Liver (tissue), 9 donors: ENCODE results near the gene TGFBR3. TPM values are rescaled to one million over a fixed set of nuclear protein-coding genes. Genes with fewer than 3 reads are reported as not detected.

ENCODE experiments used
- DNase-seq: peaks from one replicate; pipeline ENCODE4 v3.0.0-alpha.2; 2017; ENCODE audit warnings: low spot score
- H3K27ac ChIP-seq, 2 donors: one replicate each; pipeline ENCODE4 v1.7.0; 2013; ENCODE audit warnings: inconsistent platforms in 2 of 2, low read length in 2 of 2, control low read depth in 1 of 2, low read depth in 1 of 2, mild to moderate bottlenecking in 1 of 2
- H3K27me3 ChIP-seq, 4 donors: one replicate each; pipeline versions ENCODE4 v1.6.1 to v1.7.0; 2013; ENCODE audit warnings: low read length in 3 of 4, inconsistent platforms in 1 of 4, mild to moderate bottlenecking in 1 of 4, moderate library complexity in 1 of 4; ENCODE audit not compliant: control insufficient read depth in 4 of 4, insufficient read depth in 4 of 4
- H3K36me3 ChIP-seq, 4 donors: one replicate each; pipeline versions ENCODE4 v1.6.1 to v1.7.0; 2013; ENCODE audit warnings: low read length in 3 of 4, mild to moderate bottlenecking in 3 of 4, low read depth in 1 of 4, moderate library complexity in 1 of 4; ENCODE audit not compliant: control insufficient read depth in 4 of 4, insufficient read depth in 3 of 4
- H3K4me1 ChIP-seq, 4 donors: one replicate each; pipeline versions ENCODE4 v1.6.1 to v1.7.0; 2013; ENCODE audit warnings: low read length in 3 of 4, mild to moderate bottlenecking in 3 of 4, moderate library complexity in 1 of 4; ENCODE audit not compliant: control insufficient read depth in 4 of 4, insufficient read depth in 4 of 4
- H3K4me3 ChIP-seq, 3 donors: one replicate each; pipeline versions ENCODE4 v1.6.1 to v1.7.0; 2013; ENCODE audit warnings: low read length in 3 of 3, control low read depth in 1 of 3, low read depth in 1 of 3, mild to moderate bottlenecking in 1 of 3
- H3K9ac ChIP-seq, 2 donors: one replicate each; pipeline ENCODE4 v1.7.0; 2013; ENCODE audit warnings: low read length in 2 of 2, mild to moderate bottlenecking in 2 of 2, moderate library complexity in 2 of 2, control low read depth in 1 of 2, low read depth in 1 of 2
- H3K9me3 ChIP-seq, 4 donors: one replicate each; pipeline versions ENCODE4 v1.6.1 to v1.7.0; 2013; ENCODE audit warnings: low read length in 3 of 4; ENCODE audit not compliant: control insufficient read depth in 4 of 4
- ATF3 ChIP-seq: IDR thresholded peaks from 2 replicates; pipeline ENCODE4 v1.6.1; 2016; ENCODE audit warnings: antibody characterized with exemption
- CTCF ChIP-seq: fragments of 150-350 bp; IDR thresholded peaks from 2 replicates; pipeline ENCODE4 v1.5.1; 2017; ENCODE audit warnings: improper control_type of control experiment, low read depth, low read length; ENCODE audit not compliant: missing input control
- EGR1 ChIP-seq, 2 donors: IDR thresholded peaks; 2 replicates each; pipeline ENCODE4 v1.6.1; 2016 to 2018; ENCODE audit warnings: antibody characterized with exemption in 2 of 2, low read depth in 2 of 2
- FOXA1 ChIP-seq: IDR thresholded peaks from 2 replicates; pipeline ENCODE4 v1.6.1; 2016; ENCODE audit warnings: antibody characterized with exemption
- FOXA2 ChIP-seq: IDR thresholded peaks from 2 replicates; pipeline ENCODE4 v1.6.1; 2016; ENCODE audit warnings: antibody characterized with exemption
- GABPA ChIP-seq, 2 donors: IDR thresholded peaks in 1 of 2; conservative IDR thresholded peaks in 1 of 2; 2 replicates each; pipeline ENCODE4 v1.6.1; 2016; ENCODE audit warnings: antibody characterized with exemption in 2 of 2, mild to moderate bottlenecking in 1 of 2, moderate library complexity in 1 of 2
- HNF4A ChIP-seq, 2 donors: conservative IDR thresholded peaks; 2 replicates each; pipeline ENCODE4 v1.6.1; 2016; ENCODE audit warnings: antibody characterized with exemption in 2 of 2, mild to moderate bottlenecking in 2 of 2
- HNF4G ChIP-seq: IDR thresholded peaks from 2 replicates; pipeline ENCODE4 v1.6.1; 2016; ENCODE audit warnings: antibody characterized with exemption
- JUND ChIP-seq, 2 donors: IDR thresholded peaks; 2 replicates each; pipeline ENCODE4 v1.6.1; 2016; ENCODE audit warnings: antibody characterized with exemption in 2 of 2
- MAX ChIP-seq: IDR thresholded peaks from 2 replicates; pipeline ENCODE4 v1.6.1; 2016; ENCODE audit warnings: antibody characterized with exemption
- NR2F2 ChIP-seq: IDR thresholded peaks from 2 replicates; pipeline ENCODE4 v1.6.1; 2016; ENCODE audit warnings: antibody characterized with exemption
- RAD21 ChIP-seq, 2 donors: IDR thresholded peaks; 2 replicates each; pipeline ENCODE4 v1.6.1; 2016; ENCODE audit warnings: antibody characterized with exemption in 2 of 2, mild to moderate bottlenecking in 2 of 2
- REST ChIP-seq: IDR thresholded peaks from 2 replicates; pipeline ENCODE4 v1.6.1; 2016; ENCODE audit warnings: antibody characterized with exemption, mild to moderate bottlenecking
- RXRA ChIP-seq, 2 donors: IDR thresholded peaks; 2 replicates each; pipeline ENCODE4 v1.6.1; 2017 to 2018; ENCODE audit warnings: antibody characterized with exemption in 2 of 2, mild to moderate bottlenecking in 1 of 2
- SP1 ChIP-seq: IDR thresholded peaks from 2 replicates; pipeline ENCODE4 v1.6.1; 2018; ENCODE audit warnings: antibody characterized with exemption, mild to moderate bottlenecking
- TAF1 ChIP-seq: conservative IDR thresholded peaks from 2 replicates; pipeline ENCODE4 v1.6.1; 2016; ENCODE audit warnings: antibody characterized with exemption, mild to moderate bottlenecking
- YY1 ChIP-seq: IDR thresholded peaks from 2 replicates; pipeline ENCODE4 v1.6.1; 2016; ENCODE audit warnings: antibody characterized with exemption, mild to moderate bottlenecking
- ZBTB33 ChIP-seq: IDR thresholded peaks from 2 replicates; pipeline ENCODE4 v1.6.1; 2016; ENCODE audit warnings: antibody characterized with exemption
- WGBS: extraction: QIAGEN DNeasy Blood & Tissue Kit; methylation state at CpG from one replicate; pipeline ENCODE4 v1.1.7; 2013; 5-methylcytosine and 5-hydroxymethylcytosine counted together
- polyA plus RNA-seq, 2 donors: library from polyadenylated mRNA; stranded (reverse) in 1 of 2; unstranded in 1 of 2; fragments of 200-250 nt in 1 of 2; fragments of >200 nt in 1 of 2; fragmentation: Nextera tagmentation in 1 of 2; extraction: Ambion mirVana in 1 of 2; gene quantifications; one replicate each; pipeline versions ENCODE4 v1.2.1 to v1.2.3, GENCODE V29; 2013 to 2015
- total RNA-seq, 2 donors: library from RNA; depleted of rRNA; stranded (reverse); fragments of >200 nt; gene quantifications; one replicate each; pipeline ENCODE4 v1.2.3, GENCODE V29; 2014
- donor health status: healthy.
- donor health status: healthy.
- donor health status: healthy.
- donor health status: healthy.
- donor health status: healthy.

Gene TGFBR3
- total and polyA plus RNA-seq, 4 donors = 6.1 to 19.3 (median 9.9) TPM

GRCh38 chr1:91700332-91700731, 185.6 kb downstream of the TGFBR3 start:
- peaks cover 0 to 5% (median 1%) of the 10 kb centered on the region in 4 donors for H3K4me1 ChIP-seq
- no peak overlapping the region for H3K4me3 ChIP-seq
- TF ChIP-seq GABPA (IDR thresholded peaks at IDR 0.05 in 1 of 2, conservative IDR thresholded peaks at IDR 0.05 in 1 of 2) (no peak), RAD21 (IDR thresholded peaks at IDR 0.05) (no peak), RXRA (IDR thresholded peaks at IDR 0.05) (no peak), YY1 (no peak), TAF1 (no peak), EGR1 (IDR thresholded peaks at IDR 0.05; ENCODE audit: low read depth in 2 of 2) (no peak), ATF3 (no peak), ZBTB33 (no peak), CTCF (no peak), FOXA2 (no peak), MAX (no peak), NR2F2 (no peak), REST (no peak), HNF4A (conservative IDR thresholded peaks at IDR 0.05) (no peak), HNF4G (no peak), SP1 (no peak), FOXA1 (no peak), JUND (IDR thresholded peaks at IDR 0.05) (no peak)
- WGBS = 96% methylated on average over 2 of the region's 2 CpGs
- DNase-seq = no peak
- no peaks in the 10 kb centered on the region for H3K27me3 ChIP-seq
- H3K27ac ChIP-seq = no peak overlapping the region
- H3K9me3 ChIP-seq = no peaks in the 10 kb centered on the region
- peaks cover 0 to 7% (median 3%) of the 10 kb centered on the region in 4 donors for H3K36me3 ChIP-seq
- no peak overlapping the region for H3K9ac ChIP-seq
